ENCODE data around the gene KDM2A. TPM values are rescaled to one million over a fixed set of nuclear protein-coding genes. Genes with fewer than 3 reads are reported as not detected.

KDM2A gene
- total and polyA plus RNA-seq, 7 donors = 15.6 to 67.3 (median 29.0) TPM

- WGBS, 2 donors = 38 to 75% methylated on average over 1 of the region's 1 CpG
- H3K36me3 ChIP-seq = peaks cover 13 to 47% (median 35%) of the 10 kb centered on the region in 4 donors
- H3K9me3 ChIP-seq = no peaks in the 10 kb centered on the region
- no peak for TF ChIP-seq CTCF (IDR thresholded peaks at IDR 0.05)
- no peak for TF ChIP-seq POLR2A (IDR thresholded peaks at IDR 0.05)
- no peak for TF ChIP-seq POLR2AphosphoS5 (IDR thresholded peaks at IDR 0.05)
- no peak for TF ChIP-seq EP300 (IDR thresholded peaks at IDR 0.05)
- peak overlapping the region in 2 of 4 donors; percentile 56 to 71 for H3K4me3 ChIP-seq
- no peak for DNase-seq
- peaks cover 0 to 56% (median 53%) of the 10 kb centered on the region in 4 donors for H3K4me1 ChIP-seq
- H3K27me3 ChIP-seq = no peaks in the 10 kb centered on the region
- intact Hi-C loops (cut with DNase I) = no loop called here
- peak overlapping the region; percentile 8 to 98 (median 90) for H3K27ac ChIP-seq
These were observed 123.5 kb downstream of the KDM2A start for GRCh38 chr11:67242548-67242947.

- intact Hi-C loops (cut with DNase I) = no loop called here
- H3K4me1 ChIP-seq = peaks cover 0 to 54% (median 52%) of the 10 kb centered on the region in 4 donors
These were observed 124.0 kb downstream of the KDM2A start for GRCh38 chr11:67243051-67243450.

GRCh38 chr11:67245046-67245445, 126.0 kb downstream of the KDM2A start:
- H3K27ac ChIP-seq = no peak overlapping the region
- H3K27me3 ChIP-seq = no peaks in the 10 kb centered on the region
- TF ChIP-seq CTCF (IDR thresholded peaks at IDR 0.05) (no peak), POLR2A (IDR thresholded peaks at IDR 0.05) (no peak), POLR2AphosphoS5 (IDR thresholded peaks at IDR 0.05) (no peak), EP300 (IDR thresholded peaks at IDR 0.05) (no peak)
- peaks cover 0 to 45% (median 36%) of the 10 kb centered on the region in 4 donors for H3K4me1 ChIP-seq
- no peaks in the 10 kb centered on the region for H3K9me3 ChIP-seq
- 95 to 96% methylated on average over 11 of the region's 11 CpGs for WGBS, 2 donors
- no peak overlapping the region for H3K4me3 ChIP-seq
- intact Hi-C loops (cut with DNase I) = no loop called here
- DNase-seq = no peak
- H3K36me3 ChIP-seq = peaks cover 20 to 72% (median 59%) of the 10 kb centered on the region in 4 donors

More at GRCh38 chr11:67243051-67243450, 124.0 kb downstream of the KDM2A start:
- peak overlapping the region; percentile 8 to 98 (median 90) for H3K27ac ChIP-seq
- H3K9me3 ChIP-seq = no peaks in the 10 kb centered on the region
- H3K36me3 ChIP-seq = peaks cover 13 to 52% (median 40%) of the 10 kb centered on the region in 4 donors
- TF ChIP-seq EP300 (IDR thresholded peaks at IDR 0.05) (no peak), CTCF (IDR thresholded peaks at IDR 0.05) (no peak), POLR2A (IDR thresholded peaks at IDR 0.05) (no peak), POLR2AphosphoS5 (IDR thresholded peaks at IDR 0.05) (no peak)
- H3K4me3 ChIP-seq = no peak overlapping the region
- 86 to 92% methylated on average over 2 of the region's 2 CpGs for WGBS, 2 donors
- H3K27me3 ChIP-seq = no peaks in the 10 kb centered on the region
- DNase-seq = no peak

GRCh38 chr11:67247946-67248550, 129.0 kb downstream of the KDM2A start:
- Histone ChIP-seq H3K36me3 (peaks cover 40 to 98% (median 84%) of the 10 kb centered on the region in 4 donors), H3K4me1 (peaks cover 0 to 18% (median 10%) of the 10 kb centered on the region in 4 donors), H3K27me3 (no peaks in the 10 kb centered on the region), H3K4me3 (no peak overlapping the region), H3K27ac (no peak overlapping the region), H3K9me3 (no peaks in the 10 kb centered on the region)
- no peak for DNase-seq
- intact Hi-C loops (cut with DNase I) = no loop called here
- TF ChIP-seq POLR2A (IDR thresholded peaks at IDR 0.05) (no peak), EP300 (IDR thresholded peaks at IDR 0.05) (no peak), POLR2AphosphoS5 (IDR thresholded peaks at IDR 0.05) (no peak), CTCF (IDR thresholded peaks at IDR 0.05) (no peak)
- WGBS, 2 donors = 94 to 95% methylated on average over 5 of the region's 5 CpGs
